ENCODE results near the gene PADI6.
A peak's percentile ranks its signal among the peaks of the same experiment; 100 is the strongest.

PADI6 gene

GRCh38 chr1:17425806-17426600, 54.0 kb downstream of the PADI6 start:
- no peaks in the 10 kb centered on the region for H3K27me3 ChIP-seq (ENCODE audit: control insufficient read depth in 1 of 2, insufficient read depth in 2 of 2, low read length in 2 of 2)
- no peak overlapping the region for H3K9ac ChIP-seq (ENCODE audit: low read length)
- H3K4me3 ChIP-seq (ENCODE audit: low read depth in 1 of 2, low read length in 2 of 2) = no peak overlapping the region
- H3K4me1 ChIP-seq (ENCODE audit: insufficient read depth, low read length) = peaks cover 24% of the 10 kb centered on the region
- H3K9me3 ChIP-seq (ENCODE audit: low read length) = no peaks in the 10 kb centered on the region
- H3K27ac ChIP-seq (ENCODE audit: low read depth, low read length) = no peak overlapping the region
- peaks cover 49% of the 10 kb centered on the region for H3K36me3 ChIP-seq (ENCODE audit: insufficient read depth, low read length)

- peaks cover 21% of the 10 kb centered on the region for H3K4me1 ChIP-seq (ENCODE audit: insufficient read depth, low read length)
- H3K4me3 ChIP-seq (ENCODE audit: low read depth in 1 of 2, low read length in 2 of 2) = no peak overlapping the region
- H3K9ac ChIP-seq (ENCODE audit: low read length) = no peak overlapping the region
- H3K27me3 ChIP-seq (ENCODE audit: control insufficient read depth in 1 of 2, insufficient read depth in 2 of 2, low read length in 2 of 2) = no peaks in the 10 kb centered on the region
- H3K27ac ChIP-seq (ENCODE audit: low read depth, low read length) = no peak overlapping the region
- H3K36me3 ChIP-seq (ENCODE audit: insufficient read depth, low read length) = peaks cover 43% of the 10 kb centered on the region
- H3K9me3 ChIP-seq (ENCODE audit: low read length) = no peaks in the 10 kb centered on the region
Observed at GRCh38 chr1:17427696-17428660, 56.0 kb downstream of the PADI6 start.

- no peaks in the 10 kb centered on the region for H3K9me3 ChIP-seq (ENCODE audit: low read length)
- H3K4me3 ChIP-seq (ENCODE audit: low read depth in 1 of 2, low read length in 2 of 2) = no peak overlapping the region
- H3K36me3 ChIP-seq (ENCODE audit: insufficient read depth, low read length) = peaks cover 50% of the 10 kb centered on the region
- H3K27ac ChIP-seq (ENCODE audit: low read depth, low read length) = no peak overlapping the region
- no peak overlapping the region for H3K9ac ChIP-seq (ENCODE audit: low read length)
- H3K4me1 ChIP-seq (ENCODE audit: insufficient read depth, low read length) = peaks cover 10% of the 10 kb centered on the region
- H3K27me3 ChIP-seq (ENCODE audit: control insufficient read depth in 1 of 2, insufficient read depth in 2 of 2, low read length in 2 of 2) = no peaks in the 10 kb centered on the region
Observed at GRCh38 chr1:17429183-17429582, 57.2 kb downstream of the PADI6 start.

GRCh38 chr1:17432412-17432811, 60.4 kb downstream of the PADI6 start:
- Histone ChIP-seq H3K4me3 (ENCODE audit: low read depth in 1 of 2, low read length in 2 of 2) (no peak overlapping the region), H3K27me3 (ENCODE audit: control insufficient read depth in 1 of 2, insufficient read depth in 2 of 2, low read length in 2 of 2) (no peaks in the 10 kb centered on the region), H3K9ac (ENCODE audit: low read length) (no peak overlapping the region), H3K36me3 (ENCODE audit: insufficient read depth, low read length) (peaks cover 24% of the 10 kb centered on the region), H3K27ac (ENCODE audit: low read depth, low read length) (no peak overlapping the region), H3K9me3 (ENCODE audit: low read length) (no peaks in the 10 kb centered on the region), H3K4me1 (ENCODE audit: insufficient read depth, low read length) (peaks cover 13% of the 10 kb centered on the region)

- Histone ChIP-seq H3K9ac (ENCODE audit: low read length) (no peak overlapping the region), H3K4me3 (ENCODE audit: low read depth in 1 of 2, low read length in 2 of 2) (no peak overlapping the region), H3K4me1 (ENCODE audit: insufficient read depth, low read length) (peaks cover 13% of the 10 kb centered on the region), H3K9me3 (ENCODE audit: low read length) (no peaks in the 10 kb centered on the region), H3K27me3 (ENCODE audit: control insufficient read depth in 1 of 2, insufficient read depth in 2 of 2, low read length in 2 of 2) (no peaks in the 10 kb centered on the region), H3K36me3 (ENCODE audit: insufficient read depth, low read length) (peaks cover 15% of the 10 kb centered on the region), H3K27ac (ENCODE audit: low read depth, low read length) (no peak overlapping the region)
Observed at GRCh38 chr1:17433261-17433660, 61.3 kb downstream of the PADI6 start.

- Histone ChIP-seq H3K27ac (ENCODE audit: low read depth, low read length) (no peak overlapping the region), H3K36me3 (ENCODE audit: insufficient read depth, low read length) (peaks cover 8% of the 10 kb centered on the region), H3K4me1 (ENCODE audit: insufficient read depth, low read length) (peaks cover 13% of the 10 kb centered on the region)
Observed at GRCh38 chr1:17434016-17434415, 62.0 kb downstream of the PADI6 start.

GRCh38 chr1:17434601-17435000, 62.6 kb downstream of the PADI6 start:
- Histone ChIP-seq H3K27me3 (ENCODE audit: control insufficient read depth in 1 of 2, insufficient read depth in 2 of 2, low read length in 2 of 2) (no peaks in the 10 kb centered on the region), H3K4me1 (ENCODE audit: insufficient read depth, low read length) (peaks cover 13% of the 10 kb centered on the region), H3K36me3 (ENCODE audit: insufficient read depth, low read length) (peaks cover 7% of the 10 kb centered on the region), H3K9ac (ENCODE audit: low read length) (no peak overlapping the region), H3K27ac (ENCODE audit: low read depth, low read length) (no peak overlapping the region), H3K9me3 (ENCODE audit: low read length) (no peaks in the 10 kb centered on the region), H3K4me3 (ENCODE audit: low read depth in 1 of 2, low read length in 2 of 2) (no peak overlapping the region)

More at GRCh38 chr1:17434016-17434415, 62.0 kb downstream of the PADI6 start:
- no peak overlapping the region for H3K9ac ChIP-seq (ENCODE audit: low read length)
- no peak overlapping the region for H3K4me3 ChIP-seq (ENCODE audit: low read depth in 1 of 2, low read length in 2 of 2)
- H3K27me3 ChIP-seq (ENCODE audit: control insufficient read depth in 1 of 2, insufficient read depth in 2 of 2, low read length in 2 of 2) = no peaks in the 10 kb centered on the region
- H3K9me3 ChIP-seq (ENCODE audit: low read length) = no peaks in the 10 kb centered on the region

- H3K9me3 ChIP-seq (ENCODE audit: low read length) = no peaks in the 10 kb centered on the region
- peaks cover 7% of the 10 kb centered on the region for H3K36me3 ChIP-seq (ENCODE audit: insufficient read depth, low read length)
- H3K27me3 ChIP-seq (ENCODE audit: control insufficient read depth in 1 of 2, insufficient read depth in 2 of 2, low read length in 2 of 2) = no peaks in the 10 kb centered on the region
- peak overlapping the region; percentile 68 for H3K9ac ChIP-seq (ENCODE audit: low read length)
- peak overlapping the region; percentile 63 for H3K27ac ChIP-seq (ENCODE audit: low read depth, low read length)
- H3K4me1 ChIP-seq (ENCODE audit: insufficient read depth, low read length) = peaks cover 21% of the 10 kb centered on the region
- H3K4me3 ChIP-seq (ENCODE audit: low read depth in 1 of 2, low read length in 2 of 2) = peak overlapping the region; percentile 60 to 77
Observed at GRCh38 chr1:17436380-17437174, 64.6 kb downstream of the PADI6 start.

GRCh38 chr1:17437260-17437579, 65.2 kb downstream of the PADI6 start:
- H3K27me3 ChIP-seq (ENCODE audit: control insufficient read depth in 1 of 2, insufficient read depth in 2 of 2, low read length in 2 of 2) = no peaks in the 10 kb centered on the region
- peak overlapping the region; percentile 63 for H3K27ac ChIP-seq (ENCODE audit: low read depth, low read length)
- peaks cover 7% of the 10 kb centered on the region for H3K36me3 ChIP-seq (ENCODE audit: insufficient read depth, low read length)
- H3K4me3 ChIP-seq (ENCODE audit: low read depth in 1 of 2, low read length in 2 of 2) = peak overlapping the region; percentile 60 to 77
- H3K9ac ChIP-seq (ENCODE audit: low read length) = peak overlapping the region; percentile 68
- no peaks in the 10 kb centered on the region for H3K9me3 ChIP-seq (ENCODE audit: low read length)
- H3K4me1 ChIP-seq (ENCODE audit: insufficient read depth, low read length) = peaks cover 21% of the 10 kb centered on the region

GRCh38 chr1:17437580-17438317, 65.8 kb downstream of the PADI6 start:
- Histone ChIP-seq H3K4me1 (ENCODE audit: insufficient read depth, low read length) (peaks cover 21% of the 10 kb centered on the region), H3K36me3 (ENCODE audit: insufficient read depth, low read length) (peaks cover 7% of the 10 kb centered on the region), H3K27ac (ENCODE audit: low read depth, low read length) (peak overlapping the region; percentile 82), H3K4me3 (ENCODE audit: low read depth in 1 of 2, low read length in 2 of 2) (peak overlapping the region; percentile 70 to 77), H3K9me3 (ENCODE audit: low read length) (no peaks in the 10 kb centered on the region), H3K9ac (ENCODE audit: low read length) (peak overlapping the region; percentile 68), H3K27me3 (ENCODE audit: control insufficient read depth in 1 of 2, insufficient read depth in 2 of 2, low read length in 2 of 2) (no peaks in the 10 kb centered on the region)
